A549 (cell line): ENCODE data around the gene CYP4V2.

Source experiments
- EP300 ChIP-seq, 2 experiments: fragments of >200 bp; sonication (Bioruptor Twin); formaldehyde crosslinking; IDR thresholded peaks; 2 replicates in 1 of 2; 3 replicates in 1 of 2; pipeline ENCODE4 v1.6.1; 2016 to 2017
- MAFK ChIP-seq: fragments of 450-650 bp; IDR thresholded peaks from 2 replicates; pipeline ENCODE4 v1.6.1; 2014; ENCODE audit not compliant: partially characterized antibody
- MYC ChIP-seq: IDR thresholded peaks from 2 replicates; pipeline ENCODE4 v1.6.1; 2012; ENCODE audit warnings: mild to moderate bottlenecking, inconsistent platforms, low read length, improper control_type of control experiment, borderline replicate concordance
- NFE2L2 ChIP-seq: fragments of 150-350 bp; conservative IDR thresholded peaks from 2 replicates; pipeline ENCODE4 v1.6.1; 2014; ENCODE audit warnings: low read length
- POLR2A ChIP-seq: IDR thresholded peaks from 2 replicates; pipeline ENCODE4 v1.6.1; 2012; ENCODE audit warnings: mild to moderate bottlenecking, low read length
- SMC3 ChIP-seq: fragments of >200 bp; sonication (Bioruptor Twin); formaldehyde crosslinking; IDR thresholded peaks from 3 replicates; pipeline ENCODE4 v1.6.1; 2018; ENCODE audit warnings: inconsistent platforms
- TF ChIP-seq, protein P1 (sequence below): fragments of >200 bp; sonication (Bioruptor Twin); formaldehyde crosslinking; IDR thresholded peaks from 3 replicates; pipeline ENCODE4 v1.5.1; 2016
- TF ChIP-seq, protein P2 (sequence below): fragments of 200-600 bp; sonication (generic); IDR thresholded peaks from 2 replicates; pipeline ENCODE4 v1.6.1; 2016; ENCODE audit warnings: antibody characterized with exemption, mild to moderate bottlenecking, moderate library complexity
- TF ChIP-seq, protein P3 (sequence below): fragments of 250-450 bp; sonication (Bioruptor Pico); IDR thresholded peaks from 2 replicates; pipeline ENCODE4 v1.5.0; 2021; ENCODE audit warnings: mild to moderate bottlenecking, moderate library complexity, borderline replicate concordance

DNA sequence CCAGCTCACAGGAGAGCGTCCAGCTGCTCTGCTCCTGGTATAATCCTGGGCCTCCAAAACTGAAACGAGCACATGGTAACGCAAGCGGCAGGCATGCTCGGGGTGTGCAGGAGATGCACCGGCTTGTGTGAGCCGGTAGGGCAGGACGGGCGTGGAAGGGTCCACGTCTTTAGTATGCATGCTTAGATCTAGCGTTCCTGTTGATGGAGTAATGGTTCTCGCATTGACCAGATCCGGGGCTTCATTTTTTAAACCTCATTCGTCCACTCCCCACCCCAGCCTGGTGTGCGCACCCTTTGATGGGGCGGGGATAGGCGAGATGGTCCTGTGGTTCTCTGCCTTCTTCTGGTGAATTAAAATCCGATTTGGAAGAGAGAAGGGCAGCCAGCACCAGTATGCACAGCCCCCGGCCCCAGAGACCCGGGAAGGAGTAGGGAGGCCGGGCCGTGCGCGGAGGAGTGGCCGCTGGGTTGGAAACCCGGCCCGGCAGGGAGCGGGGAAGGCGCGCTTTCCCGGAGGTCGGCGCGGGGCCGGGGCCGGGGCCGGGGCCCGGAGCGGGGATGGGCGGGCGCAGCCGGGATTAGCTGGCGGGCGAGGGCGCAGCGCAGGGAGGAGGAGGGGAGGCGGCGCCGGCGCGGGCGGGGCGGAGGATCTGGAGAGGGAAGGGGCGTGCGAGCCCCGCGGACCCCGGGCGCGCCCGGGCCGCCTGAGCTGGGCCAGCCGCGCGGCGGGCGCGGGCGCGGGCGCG, 47.0 kb upstream of the CYP4V2 start:
- TF ChIP-seq, protein P1, sequence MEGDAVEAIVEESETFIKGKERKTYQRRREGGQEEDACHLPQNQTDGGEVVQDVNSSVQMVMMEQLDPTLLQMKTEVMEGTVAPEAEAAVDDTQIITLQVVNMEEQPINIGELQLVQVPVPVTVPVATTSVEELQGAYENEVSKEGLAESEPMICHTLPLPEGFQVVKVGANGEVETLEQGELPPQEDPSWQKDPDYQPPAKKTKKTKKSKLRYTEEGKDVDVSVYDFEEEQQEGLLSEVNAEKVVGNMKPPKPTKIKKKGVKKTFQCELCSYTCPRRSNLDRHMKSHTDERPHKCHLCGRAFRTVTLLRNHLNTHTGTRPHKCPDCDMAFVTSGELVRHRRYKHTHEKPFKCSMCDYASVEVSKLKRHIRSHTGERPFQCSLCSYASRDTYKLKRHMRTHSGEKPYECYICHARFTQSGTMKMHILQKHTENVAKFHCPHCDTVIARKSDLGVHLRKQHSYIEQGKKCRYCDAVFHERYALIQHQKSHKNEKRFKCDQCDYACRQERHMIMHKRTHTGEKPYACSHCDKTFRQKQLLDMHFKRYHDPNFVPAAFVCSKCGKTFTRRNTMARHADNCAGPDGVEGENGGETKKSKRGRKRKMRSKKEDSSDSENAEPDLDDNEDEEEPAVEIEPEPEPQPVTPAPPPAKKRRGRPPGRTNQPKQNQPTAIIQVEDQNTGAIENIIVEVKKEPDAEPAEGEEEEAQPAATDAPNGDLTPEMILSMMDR = no peak
- no peak for TF ChIP-seq POLR2A
- TF ChIP-seq, protein P2, sequence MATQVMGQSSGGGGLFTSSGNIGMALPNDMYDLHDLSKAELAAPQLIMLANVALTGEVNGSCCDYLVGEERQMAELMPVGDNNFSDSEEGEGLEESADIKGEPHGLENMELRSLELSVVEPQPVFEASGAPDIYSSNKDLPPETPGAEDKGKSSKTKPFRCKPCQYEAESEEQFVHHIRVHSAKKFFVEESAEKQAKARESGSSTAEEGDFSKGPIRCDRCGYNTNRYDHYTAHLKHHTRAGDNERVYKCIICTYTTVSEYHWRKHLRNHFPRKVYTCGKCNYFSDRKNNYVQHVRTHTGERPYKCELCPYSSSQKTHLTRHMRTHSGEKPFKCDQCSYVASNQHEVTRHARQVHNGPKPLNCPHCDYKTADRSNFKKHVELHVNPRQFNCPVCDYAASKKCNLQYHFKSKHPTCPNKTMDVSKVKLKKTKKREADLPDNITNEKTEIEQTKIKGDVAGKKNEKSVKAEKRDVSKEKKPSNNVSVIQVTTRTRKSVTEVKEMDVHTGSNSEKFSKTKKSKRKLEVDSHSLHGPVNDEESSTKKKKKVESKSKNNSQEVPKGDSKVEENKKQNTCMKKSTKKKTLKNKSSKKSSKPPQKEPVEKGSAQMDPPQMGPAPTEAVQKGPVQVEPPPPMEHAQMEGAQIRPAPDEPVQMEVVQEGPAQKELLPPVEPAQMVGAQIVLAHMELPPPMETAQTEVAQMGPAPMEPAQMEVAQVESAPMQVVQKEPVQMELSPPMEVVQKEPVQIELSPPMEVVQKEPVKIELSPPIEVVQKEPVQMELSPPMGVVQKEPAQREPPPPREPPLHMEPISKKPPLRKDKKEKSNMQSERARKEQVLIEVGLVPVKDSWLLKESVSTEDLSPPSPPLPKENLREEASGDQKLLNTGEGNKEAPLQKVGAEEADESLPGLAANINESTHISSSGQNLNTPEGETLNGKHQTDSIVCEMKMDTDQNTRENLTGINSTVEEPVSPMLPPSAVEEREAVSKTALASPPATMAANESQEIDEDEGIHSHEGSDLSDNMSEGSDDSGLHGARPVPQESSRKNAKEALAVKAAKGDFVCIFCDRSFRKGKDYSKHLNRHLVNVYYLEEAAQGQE = no peak
- TF ChIP-seq, protein P3, sequence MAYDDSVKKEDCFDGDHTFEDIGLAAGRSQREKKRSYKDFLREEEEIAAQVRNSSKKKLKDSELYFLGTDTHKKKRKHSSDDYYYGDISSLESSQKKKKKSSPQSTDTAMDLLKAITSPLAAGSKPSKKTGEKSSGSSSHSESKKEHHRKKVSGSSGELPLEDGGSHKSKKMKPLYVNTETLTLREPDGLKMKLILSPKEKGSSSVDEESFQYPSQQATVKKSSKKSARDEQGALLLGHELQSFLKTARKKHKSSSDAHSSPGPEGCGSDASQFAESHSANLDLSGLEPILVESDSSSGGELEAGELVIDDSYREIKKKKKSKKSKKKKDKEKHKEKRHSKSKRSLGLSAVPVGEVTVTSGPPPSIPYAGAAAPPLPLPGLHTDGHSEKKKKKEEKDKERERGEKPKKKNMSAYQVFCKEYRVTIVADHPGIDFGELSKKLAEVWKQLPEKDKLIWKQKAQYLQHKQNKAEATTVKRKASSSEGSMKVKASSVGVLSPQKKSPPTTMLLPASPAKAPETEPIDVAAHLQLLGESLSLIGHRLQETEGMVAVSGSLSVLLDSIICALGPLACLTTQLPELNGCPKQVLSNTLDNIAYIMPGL (CRISPR knock-in tag) = no peak
- no peak for TF ChIP-seq EP300 (IDR thresholded peaks at IDR 0.05)
- TF ChIP-seq MYC = no peak
- TF ChIP-seq SMC3 = no peak
- TF ChIP-seq NFE2L2 = no peak
- no peak for TF ChIP-seq MAFK
